HG02852 (cell line): Measurements from ENCODE around the gene FOXP1.

Experiments
- ATAC-seq: cut with Tn5 transposase; IDR thresholded peaks from one replicate; pipeline ENCODE4 v1.9.1; 2021; ENCODE audit warnings: mild to moderate bottlenecking, moderate library complexity; ENCODE audit not compliant: unreplicated experiment

FOXP1 gene

DNA sequence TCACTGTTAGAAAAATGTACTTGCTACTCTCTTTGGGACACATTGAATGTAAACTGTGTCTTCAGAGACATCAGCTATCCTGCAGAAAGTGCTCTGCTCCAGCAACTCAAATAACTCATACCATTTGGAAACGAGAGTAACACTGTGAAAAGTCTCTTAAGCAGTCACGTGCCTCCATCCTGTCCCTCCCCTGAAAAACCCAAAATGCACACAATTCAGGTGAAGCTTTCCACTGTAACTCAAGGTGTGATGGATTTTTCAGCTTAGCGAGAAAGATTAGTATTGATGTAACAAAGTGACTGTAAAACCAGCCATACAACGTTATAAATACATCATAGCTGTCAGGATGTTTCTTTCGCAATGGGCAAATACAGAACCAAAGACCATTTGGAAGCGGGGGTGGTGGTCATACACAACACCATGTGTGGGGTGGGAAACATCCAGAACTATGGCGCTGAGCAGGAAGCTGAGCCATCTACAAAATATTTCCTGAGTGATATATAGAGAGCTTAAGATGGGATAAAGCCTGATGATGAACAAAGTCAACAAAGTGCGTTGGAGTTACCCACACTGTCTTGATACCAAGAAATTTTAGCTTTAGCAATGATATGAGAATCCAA, 332.3 kb downstream of the FOXP1 start:
- ATAC-seq, result no peak

DNA sequence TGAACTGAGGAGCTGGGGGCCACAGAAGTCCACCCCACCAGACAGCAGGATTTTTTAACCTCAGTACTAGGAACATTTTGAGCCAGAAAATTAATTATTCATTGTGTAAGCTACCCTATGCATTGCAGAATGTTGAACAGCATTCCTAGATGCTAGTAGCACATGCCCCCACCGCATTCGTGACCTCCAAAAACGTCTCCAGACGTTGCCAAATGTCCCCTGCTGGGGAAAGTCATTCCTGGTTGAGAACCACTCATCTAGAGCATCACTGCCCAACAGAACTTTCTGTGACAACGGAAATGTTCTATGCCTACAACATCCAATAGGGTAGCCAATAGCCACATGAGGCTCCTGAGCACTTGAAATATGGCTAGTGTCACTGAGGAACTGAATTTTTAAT, 333.5 kb downstream of the FOXP1 start:
- ATAC-seq, result no peak

DNA sequence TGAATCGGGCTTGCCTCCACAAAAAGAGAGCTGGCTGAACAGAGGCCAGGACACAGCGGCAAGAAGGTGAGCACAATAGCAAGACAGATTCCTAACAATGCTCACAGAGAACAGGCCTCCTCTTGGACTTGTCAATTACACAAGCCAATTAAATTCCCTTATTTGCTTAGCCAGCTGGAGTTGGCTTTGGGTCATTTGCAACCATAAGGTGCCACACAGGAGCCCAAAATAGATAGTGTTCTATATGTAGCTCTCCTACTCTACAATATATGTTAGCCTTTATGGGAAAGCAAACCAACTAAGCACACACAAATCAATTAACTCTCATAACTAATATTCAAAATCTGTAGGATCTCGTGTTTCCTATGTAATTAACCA, 335.6 kb downstream of the FOXP1 start:
- no peak for ATAC-seq

DNA sequence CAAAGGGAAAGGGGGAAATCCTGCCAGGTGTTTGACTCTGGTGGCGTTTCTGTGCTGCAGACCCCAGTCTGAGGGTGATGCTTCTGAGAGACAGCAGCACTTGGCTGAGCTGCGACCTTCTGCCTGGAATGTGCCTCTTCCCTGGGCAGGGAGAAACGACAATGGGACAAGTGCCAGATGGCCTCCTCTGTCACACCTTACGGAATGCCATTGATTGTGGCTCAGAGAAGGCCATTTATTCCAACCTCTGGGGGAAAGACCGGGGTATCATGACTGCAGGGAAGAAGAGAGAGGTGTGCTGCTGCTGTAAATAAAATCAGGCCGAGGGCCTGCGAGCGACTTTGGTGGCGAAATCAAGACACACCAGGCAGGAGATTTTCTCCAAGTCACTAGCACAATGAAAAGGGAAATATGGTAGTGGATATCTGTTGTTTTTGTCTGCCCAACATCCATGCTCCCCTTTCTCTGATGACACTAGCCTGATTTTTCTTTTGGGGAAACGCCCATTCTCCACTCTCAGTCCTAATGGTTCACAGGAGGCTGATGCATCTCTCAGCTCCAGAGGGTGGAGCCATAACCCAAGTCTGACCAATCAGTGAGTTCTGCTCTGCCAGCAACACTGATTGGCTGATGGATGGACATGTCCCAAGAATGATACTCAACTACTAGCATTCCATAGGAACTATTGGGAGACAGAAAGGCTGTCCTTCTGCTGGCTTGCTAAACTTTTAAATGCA, 336.1 kb downstream of the FOXP1 start:
- no peak for ATAC-seq

DNA sequence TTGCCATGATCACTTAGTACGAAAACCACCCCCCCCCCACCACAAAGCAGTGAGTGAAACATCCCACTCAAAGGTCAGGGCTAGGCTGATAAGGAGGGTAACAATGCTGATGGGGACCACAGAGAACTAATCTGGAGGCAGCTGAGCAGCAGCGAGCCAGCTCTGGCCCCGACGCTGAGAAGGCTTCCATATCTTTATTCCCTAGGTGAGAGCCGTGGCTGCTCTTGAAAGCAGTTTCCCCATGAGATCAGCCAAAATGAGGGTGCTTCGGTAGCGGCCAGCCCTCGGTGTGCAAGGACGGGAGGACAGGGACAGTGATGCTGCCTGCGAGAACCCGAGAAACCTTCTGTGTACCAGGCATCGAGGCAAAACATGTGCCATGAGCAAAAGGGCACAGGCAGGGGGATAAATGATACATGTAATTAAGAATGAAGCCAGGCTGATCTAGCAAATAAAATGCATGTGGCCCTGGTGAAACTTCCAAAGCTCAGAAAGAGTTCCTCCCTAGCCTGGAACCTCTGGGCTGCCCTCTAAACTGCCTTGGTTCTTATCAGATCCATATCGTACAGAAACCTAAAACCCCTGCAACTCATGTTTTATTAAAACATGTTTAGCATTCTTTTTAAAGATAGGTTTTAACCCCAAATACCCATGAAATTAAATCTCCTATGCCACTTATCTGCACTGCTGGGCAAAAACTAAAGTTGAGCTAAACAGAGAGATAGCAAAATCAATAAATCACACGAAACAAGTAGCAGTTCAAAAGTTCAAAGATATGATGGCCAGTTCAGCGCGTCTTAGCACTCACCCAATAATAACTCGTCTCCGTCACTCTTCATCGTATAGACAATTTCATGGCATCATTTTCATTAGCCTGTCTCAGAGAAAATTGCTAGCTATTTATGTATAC, 337.3 kb downstream of the FOXP1 start:
- no peak for ATAC-seq

DNA sequence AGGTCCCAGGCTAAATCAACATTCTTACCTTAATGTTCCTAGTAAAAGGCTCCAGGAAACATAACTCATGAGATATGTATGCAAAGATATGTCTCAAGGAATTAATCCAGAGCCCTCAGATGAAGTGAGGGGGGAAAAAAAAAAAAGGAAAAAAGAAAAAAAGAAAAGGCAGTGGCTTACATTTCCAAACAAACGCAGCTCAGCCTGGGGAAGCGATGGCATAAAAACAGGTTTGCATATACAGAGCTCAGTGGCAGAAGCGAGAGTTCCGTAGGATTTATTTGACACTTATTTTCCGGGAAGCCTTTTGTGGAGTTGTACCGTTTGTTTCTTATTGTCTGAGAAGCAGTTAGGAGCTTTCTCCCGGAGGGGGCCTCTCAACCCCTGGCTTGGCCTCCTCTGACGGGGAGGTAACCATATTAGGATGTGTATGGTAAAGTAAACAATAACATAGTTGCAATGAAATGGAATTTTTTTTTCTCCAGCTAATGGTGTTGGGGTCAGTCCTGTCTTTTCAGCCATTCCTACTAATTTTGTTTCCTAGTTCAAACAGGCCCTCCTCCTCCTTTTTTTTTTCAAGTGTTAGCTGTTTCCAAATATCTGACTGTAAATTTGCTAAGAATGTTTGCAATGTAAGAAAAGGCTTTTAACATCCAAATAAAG, 338.6 kb downstream of the FOXP1 start:
- no peak for ATAC-seq

DNA sequence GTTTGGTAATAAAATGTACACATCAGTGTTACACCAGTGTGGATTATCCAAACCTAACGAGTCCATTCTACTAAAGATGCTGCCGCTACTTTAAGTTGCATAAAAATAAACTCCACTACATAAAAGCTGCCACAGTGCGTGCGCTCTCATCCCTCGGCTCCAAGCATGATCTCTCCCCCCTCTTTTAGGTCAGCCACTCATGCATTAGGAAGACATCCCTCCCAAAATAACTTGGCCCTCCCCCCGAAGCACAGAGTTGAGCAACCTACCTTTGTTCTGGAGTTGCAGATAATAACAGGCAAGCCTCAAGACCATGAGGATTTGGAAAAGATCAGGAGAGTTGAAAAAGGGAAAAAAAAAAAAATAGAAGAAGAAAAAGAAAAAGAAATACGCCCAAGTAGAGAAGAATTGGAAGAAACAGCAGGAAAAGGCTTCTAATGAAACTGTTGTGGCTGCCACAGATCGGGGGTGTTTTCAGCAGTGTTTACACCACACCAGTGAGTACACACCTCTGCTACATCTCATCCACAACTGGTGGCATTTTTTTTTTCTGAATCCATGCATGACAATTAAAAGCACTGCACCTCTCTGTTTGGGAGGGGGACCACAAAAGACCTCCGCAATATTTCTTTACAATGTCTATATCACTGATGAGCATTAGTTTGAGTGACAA, 339.2 kb downstream of the FOXP1 start:
- no peak for ATAC-seq

DNA sequence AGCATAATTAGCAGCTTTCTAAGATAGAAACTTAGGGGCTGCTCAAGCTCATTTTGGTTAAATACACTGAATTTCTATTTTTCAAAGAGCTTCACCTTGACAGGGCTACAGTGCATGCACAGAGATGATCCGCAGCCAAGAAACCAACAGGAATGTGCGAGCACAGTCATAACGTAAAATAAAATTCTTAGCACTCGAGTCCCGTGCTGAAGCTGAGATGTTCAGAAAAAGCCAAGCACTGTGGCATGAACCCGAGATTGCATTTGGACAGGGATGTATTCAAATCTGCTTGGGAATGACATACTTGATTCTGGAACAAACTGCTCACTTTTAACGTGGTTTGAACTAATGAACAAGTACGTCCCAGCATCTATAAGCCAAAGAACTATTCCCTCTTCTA, 340.3 kb downstream of the FOXP1 start:
- no peak for ATAC-seq

DNA sequence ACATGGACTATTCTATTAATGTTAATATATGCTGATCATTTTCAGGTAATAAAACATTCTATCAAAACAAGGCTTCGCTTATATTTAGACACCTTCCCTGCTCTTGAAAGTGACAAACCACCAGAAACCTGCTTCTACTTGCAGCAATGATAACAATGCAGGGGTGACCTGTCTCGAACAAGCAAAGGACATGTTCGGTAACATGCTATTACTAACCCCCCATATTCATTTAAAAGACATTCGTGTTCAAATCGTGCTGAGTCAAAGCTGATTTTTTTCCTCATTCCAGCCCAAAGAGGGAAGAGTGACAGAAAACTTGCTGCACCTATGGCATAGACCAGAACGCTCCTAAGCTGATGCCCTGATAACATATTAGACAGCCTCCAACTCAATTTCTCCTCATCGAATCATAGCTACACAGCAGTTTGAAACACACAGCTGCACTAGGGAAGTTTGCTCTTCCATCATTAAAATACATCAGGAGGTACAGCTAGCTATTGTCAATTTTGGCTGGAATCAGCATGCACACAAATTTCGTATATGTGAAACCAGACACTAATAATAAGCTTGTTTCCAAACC, 341.5 kb downstream of the FOXP1 start:
- no peak for ATAC-seq

DNA sequence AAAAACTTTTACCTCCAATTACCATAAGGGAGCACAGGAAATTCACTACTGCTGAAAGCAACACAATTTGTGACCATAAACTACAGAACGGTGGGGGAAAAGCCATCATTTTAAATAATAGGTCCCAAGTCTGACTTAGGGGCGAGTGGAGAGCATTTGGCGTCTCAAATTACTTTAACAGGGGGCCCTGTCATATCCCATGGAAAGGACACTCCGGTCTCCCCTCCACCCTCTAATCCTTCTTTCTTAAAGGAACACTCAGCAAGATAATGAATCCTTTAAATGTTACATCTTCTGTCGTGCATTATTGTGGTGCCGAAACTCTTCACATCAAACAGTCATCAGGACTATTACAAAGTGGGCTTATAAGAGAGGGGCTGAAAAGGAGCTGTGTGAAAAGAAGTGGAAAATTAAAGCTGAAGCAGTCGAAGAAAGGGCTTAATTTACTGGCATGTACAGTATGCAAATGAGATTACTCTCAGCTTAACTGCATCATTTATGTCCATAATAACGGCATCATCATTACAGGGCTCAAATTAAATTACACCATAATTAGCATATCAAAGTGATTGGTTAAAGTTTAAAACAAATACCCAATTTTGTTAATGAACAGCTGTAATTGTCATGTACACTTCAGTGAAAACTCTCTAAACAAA, 342.2 kb downstream of the FOXP1 start:
- no peak for ATAC-seq

DNA sequence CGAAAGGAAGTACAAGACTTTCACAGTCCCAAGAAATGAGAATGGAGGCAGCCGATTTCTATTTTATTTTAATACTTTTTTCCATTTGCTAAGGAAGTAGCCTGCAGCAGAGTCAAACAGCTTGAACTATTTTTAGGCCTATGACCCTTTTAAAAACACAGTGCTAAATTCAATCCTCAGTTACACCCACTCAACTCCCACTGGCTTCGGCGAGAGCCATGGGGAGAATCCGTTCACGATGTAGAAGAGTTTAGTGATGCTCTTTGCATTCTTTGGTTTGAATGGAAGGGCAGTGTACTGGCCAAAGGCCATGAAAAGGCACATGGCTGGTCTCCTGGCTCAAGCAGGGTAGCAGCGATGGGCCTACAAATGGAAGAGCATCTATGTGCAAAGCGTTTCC, 343.5 kb downstream of the FOXP1 start:
- ATAC-seq, result no peak

DNA sequence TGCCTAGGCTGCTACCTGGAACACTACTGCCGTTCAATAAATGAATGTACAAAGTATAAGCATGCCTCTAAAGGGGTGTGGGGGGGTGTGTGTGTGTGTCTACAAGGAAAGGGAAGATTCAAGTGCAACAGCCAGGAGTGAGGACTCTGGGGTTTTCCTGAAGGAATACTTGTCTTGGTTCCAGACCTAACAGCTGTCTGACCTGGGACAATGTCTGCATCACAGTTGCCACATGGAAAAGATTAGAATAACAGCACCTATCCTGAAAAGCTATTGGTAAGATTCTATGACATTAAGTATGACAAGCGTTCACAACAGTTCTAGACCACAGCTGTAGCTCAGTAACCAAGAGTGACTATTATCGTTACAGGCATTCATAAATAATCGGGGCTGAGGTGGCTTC, 345.2 kb downstream of the FOXP1 start:
- ATAC-seq, result no peak

DNA sequence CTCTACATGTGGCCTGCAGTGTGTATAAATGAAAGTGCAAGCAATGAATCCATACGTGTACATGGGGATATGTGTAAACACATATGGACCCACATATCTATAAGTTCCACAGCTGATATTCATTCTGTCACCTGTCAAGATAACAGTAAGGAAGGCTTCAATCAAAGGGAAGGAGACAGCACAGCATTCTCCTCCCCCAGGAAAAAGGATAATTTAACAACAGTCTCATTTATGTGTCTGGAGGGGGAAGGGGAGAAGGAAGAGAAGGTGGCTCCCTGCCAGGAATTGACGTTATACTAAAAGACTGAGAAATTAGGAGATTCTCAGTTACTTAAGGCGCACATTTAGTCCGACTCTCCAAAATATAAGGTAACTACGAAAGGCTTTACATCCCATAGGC, 345.9 kb downstream of the FOXP1 start:
- ATAC-seq, result no peak

DNA sequence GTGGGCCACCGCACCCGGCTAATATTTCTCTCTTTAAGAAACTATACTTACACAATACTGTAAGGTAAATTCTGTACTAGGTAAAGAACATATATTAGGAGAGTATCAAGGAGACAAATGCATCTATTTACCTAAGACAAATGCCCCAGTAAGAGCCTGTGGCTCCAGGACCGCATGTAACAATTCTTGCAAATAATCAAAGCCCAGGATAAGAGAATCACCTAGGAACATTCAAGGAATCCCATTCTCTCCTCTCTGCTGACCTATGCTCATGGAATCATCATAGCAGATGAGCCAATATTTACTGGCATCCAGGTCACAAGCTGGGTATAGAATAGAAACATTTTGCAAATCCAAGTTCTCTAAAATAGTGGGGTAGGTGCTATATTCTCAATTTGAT, 347.7 kb downstream of the FOXP1 start:
- no peak for ATAC-seq

DNA sequence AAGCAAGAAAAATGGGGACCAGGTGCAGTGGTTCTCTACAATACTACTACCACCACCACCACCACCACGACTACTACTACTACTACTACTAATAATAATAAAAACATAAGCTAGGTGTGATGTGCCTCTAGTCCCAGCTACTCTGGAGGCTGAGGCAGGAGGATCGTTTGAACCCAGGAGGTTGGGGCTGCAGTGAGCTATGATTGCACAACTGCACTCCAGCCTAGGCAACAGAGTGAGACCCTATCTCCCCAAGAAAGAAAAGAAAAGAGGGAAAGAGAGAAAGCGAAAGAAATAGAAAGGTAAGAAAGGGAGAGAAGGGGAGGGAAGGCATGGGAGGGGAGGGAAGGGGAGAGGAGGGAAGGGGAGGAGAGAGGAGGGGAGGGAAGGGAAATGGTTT, 350.6 kb downstream of the FOXP1 start:
- no peak for ATAC-seq

DNA sequence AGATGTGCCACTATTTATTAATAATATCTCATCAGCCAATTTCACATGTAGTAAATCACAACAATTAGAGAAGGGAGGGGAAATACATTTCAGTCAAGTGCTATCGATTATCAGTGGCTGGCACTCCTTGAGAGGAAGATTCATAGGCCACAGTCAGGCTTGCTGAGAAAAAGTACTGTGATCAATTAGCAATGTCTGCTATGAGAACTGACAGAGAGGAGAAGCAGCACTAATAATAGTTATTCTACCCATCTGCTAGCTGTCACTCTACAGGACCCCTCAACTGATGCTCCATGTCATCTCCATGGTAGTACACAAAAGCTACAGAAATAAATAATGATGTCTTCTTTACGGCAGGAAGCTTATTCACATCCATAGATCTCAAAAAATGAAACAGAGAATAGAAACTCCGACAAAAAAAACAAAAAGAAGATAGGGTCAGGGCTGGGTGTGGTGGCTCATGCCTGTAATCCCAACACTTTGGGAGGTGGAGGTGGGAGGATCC, 351.3 kb downstream of the FOXP1 start:
- no peak for ATAC-seq

DNA sequence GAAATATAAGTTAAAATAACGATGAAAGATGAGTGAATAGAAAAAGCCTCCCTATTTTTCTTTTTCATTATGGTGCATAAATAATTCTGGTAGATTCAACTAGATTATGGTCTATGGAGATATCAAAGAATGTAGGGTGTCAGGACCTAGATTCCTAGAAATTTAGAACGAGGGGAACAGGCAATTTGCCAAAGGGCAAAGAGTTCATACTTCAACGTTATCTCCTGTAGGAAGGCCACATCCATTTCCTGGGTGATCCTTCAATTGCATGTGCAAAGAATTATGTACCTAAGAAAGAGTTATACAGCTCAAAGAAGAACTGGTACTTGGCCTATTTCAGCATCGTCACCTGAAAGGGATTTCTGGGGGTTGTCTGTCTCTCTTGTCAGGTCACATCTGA, 351.8 kb downstream of the FOXP1 start:
- ATAC-seq, result no peak

DNA sequence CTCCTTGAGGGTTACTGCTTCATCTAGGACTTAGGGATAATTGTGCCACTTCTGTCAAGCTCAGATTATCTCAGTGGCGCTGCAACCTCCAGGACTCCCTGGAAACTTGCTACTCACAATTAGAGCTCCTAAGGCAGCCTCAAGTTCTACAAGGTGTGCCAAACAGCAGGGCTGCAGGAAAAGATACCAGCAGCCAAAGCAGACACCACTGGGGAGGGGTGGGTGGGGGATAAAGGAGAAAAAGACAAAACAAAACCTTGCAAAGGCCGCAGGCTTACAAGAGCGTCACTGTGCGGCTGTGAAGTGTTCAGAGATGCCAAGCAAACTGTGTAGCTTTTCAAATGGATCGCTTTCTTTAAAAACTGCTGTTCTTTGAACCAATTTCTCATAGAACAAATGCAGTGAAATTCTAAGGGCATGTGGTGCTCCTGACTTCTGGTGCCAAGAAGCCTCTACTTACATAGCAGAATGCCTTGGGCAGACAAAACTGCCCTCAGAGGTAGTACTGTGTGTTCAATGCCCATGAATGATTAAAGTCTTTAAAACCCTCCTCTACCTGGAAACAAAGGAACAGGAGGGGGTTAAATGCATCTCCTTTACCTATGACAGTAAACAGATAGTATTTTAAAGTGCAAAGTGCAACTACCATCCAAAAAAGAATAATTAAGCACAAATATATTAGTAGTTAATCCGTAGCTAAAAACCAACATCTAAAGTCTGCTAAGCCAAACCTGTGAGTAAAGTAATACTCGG, 353.4 kb downstream of the FOXP1 start:
- no peak for ATAC-seq
